Measurements from ENCODE around the gene RPIA.
"Not testable (repeated sequence)": the region's sequence is repeated elsewhere in the genome, so short reads cannot be mapped to it uniquely, and the experiment has no call there.

RPIA gene

DNA sequence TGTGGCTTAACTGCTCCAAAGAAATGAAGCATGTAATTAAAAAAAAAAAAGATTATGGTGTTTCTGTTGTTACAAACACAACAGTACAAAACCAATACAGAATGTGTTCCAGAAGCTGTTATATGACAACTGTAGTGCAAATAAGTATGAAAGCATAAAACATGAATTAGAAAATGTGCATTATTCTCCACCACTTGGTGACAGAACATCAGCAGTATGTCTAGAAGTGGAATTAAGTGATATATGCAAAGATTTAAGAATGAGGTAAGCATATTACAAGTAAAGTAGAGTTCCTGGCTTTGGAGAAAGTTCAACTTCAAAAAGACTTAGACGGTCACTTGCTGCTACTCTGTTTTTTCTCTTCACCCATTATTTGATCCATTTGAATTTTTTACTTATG is 105.0 kb downstream of the RPIA start:
- DNase-seq, result not testable (repeated sequence)

DNA sequence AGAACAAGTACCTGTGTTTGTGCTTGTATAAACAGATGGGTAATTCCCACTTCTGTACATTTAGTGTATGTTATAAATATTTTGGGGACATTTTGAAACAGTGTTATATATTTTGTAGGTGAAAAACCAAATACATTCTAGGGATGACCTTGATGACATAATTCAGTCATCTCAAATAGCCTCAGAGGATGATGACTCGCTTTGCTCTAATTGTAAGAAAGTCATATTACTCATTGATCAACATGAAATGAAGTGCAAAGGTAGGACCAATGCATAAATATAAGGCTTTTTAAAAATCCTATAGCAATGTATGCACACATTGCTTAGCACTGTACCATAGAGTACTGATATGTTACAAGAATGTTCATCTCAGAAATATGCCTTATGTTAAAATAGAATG is 105.7 kb downstream of the RPIA start:
- not testable (repeated sequence) for DNase-seq
